ENCODE results near the gene RHOU.
A peak's percentile ranks its signal among the peaks of the same experiment; 100 is the strongest.

The RHOU gene

GRCh38 chr1:228786361-228787129 is 51.3 kb downstream of the RHOU start:
- DNase-seq = no peak

GRCh38 chr1:228791791-228792190 is 56.5 kb downstream of the RHOU start:
- DNase-seq = no peak

GRCh38 chr1:228792601-228793000 is 57.3 kb downstream of the RHOU start:
- DNase-seq = no peak

GRCh38 chr1:228793032-228793431 is 57.8 kb downstream of the RHOU start:
- no peak for DNase-seq

- peak; percentile 48 for DNase-seq
These were observed 58.9 kb downstream of the RHOU start for GRCh38 chr1:228794173-228794572.

- DNase-seq = no peak
These were observed 59.5 kb downstream of the RHOU start for GRCh38 chr1:228794810-228795209.

GRCh38 chr1:228795596-228795995 is 60.3 kb downstream of the RHOU start:
- DNase-seq = no peak

Measured in fibroblast of skin of right biceps (primary cell).